Endothelial cell of umbilical vein (primary cell): ENCODE data around the gene GJD2. TPM values are rescaled to one million over a fixed set of nuclear protein-coding genes. Genes with fewer than 3 reads are reported as not detected.

Source experiments
- BruUV-seq: library from RNA; stranded (reverse); fragments of 400-500 nt; replicated peaks from 2 replicates; lab custom pipeline; 2021; lab: Mats Ljungman, UMichigan
- CTCF ChIA-PET: fragments of 300-600, 350-600 bp; sonication (Branson Sonifier 250); formaldehyde crosslinking; loops from one replicate; lab custom pipeline; 2021; ENCODE audit warnings: antibody characterized with exemption, inconsistent platforms; lab: Charles Lee
- POLR2A ChIA-PET: fragments of 300-600, 350-600 bp; sonication (Branson Sonifier 250); formaldehyde crosslinking; loops from one replicate; lab custom pipeline; 2021; ENCODE audit warnings: antibody characterized with exemption, inconsistent platforms; lab: Charles Lee
- DNase-seq: peaks from one replicate; pipeline ENCODE4 v3.0.0-alpha.2; 2011; ENCODE audit warnings: low read depth, low spot score
- FAIRE-seq: peaks from 2 replicates; lab custom pipeline; 2011; peaks lifted over from hg19 to GRCh38; lab: Jason Lieb, UNC
- H2AFZ ChIP-seq: 2 replicates; pipeline ENCODE4 v1.6.0; 2012; ENCODE audit warnings: low read depth, low read length, control low read depth, inconsistent platforms
- H3K27ac ChIP-seq: 2 replicates; pipeline ENCODE4 v1.5.1; 2011; ENCODE audit warnings: low read depth, mild to moderate bottlenecking, control low read depth, low read length, moderate library complexity; ENCODE audit not compliant: insufficient read depth
- H3K27me3 ChIP-seq, 2 experiments: 2 replicates each; pipeline versions ENCODE4 v1.6.0 to v1.6.1; 2011; ENCODE audit warnings: low read length in 2 of 2, mixed read lengths in 1 of 2; ENCODE audit not compliant: control insufficient read depth in 2 of 2, insufficient read depth in 2 of 2
- H3K36me3 ChIP-seq, 2 experiments: 2 replicates in 1 of 2; 3 replicates in 1 of 2; pipeline ENCODE4 v1.5.1; 2011; ENCODE audit warnings: low read length in 2 of 2, mild to moderate bottlenecking in 1 of 2, moderate library complexity in 1 of 2; ENCODE audit not compliant: control insufficient read depth in 2 of 2, insufficient read depth in 2 of 2; ENCODE audit errors: extremely low read depth in 1 of 2
- H3K4me1 ChIP-seq: 3 replicates; pipeline ENCODE4 v1.5.1; 2011; ENCODE audit warnings: mild to moderate bottlenecking, low read length; ENCODE audit not compliant: control insufficient read depth, insufficient read depth; ENCODE audit errors: extremely low read depth
- H3K4me2 ChIP-seq: 2 replicates; pipeline ENCODE4 v1.6.1; 2011; ENCODE audit warnings: low read length, control low read depth, mixed read lengths; ENCODE audit not compliant: insufficient read depth
- H3K4me3 ChIP-seq, 3 experiments: fragments of 200-600 bp in 1 of 3; sonication (generic), shearing (Covaris generic) in 1 of 3; replicated peaks in 1 of 3; 2 replicates each; pipeline ENCODE4 v1.5.1; 2011 to 2016; ENCODE audit warnings: control low read depth in 3 of 3, low read length in 3 of 3, mild to moderate bottlenecking in 2 of 3, inconsistent platforms in 1 of 3, low read depth in 1 of 3, moderate library complexity in 1 of 3; ENCODE audit not compliant: insufficient read depth in 1 of 3
- H3K79me2 ChIP-seq: 2 replicates; pipeline ENCODE4 v1.6.0; 2012; ENCODE audit warnings: low read length, inconsistent platforms; ENCODE audit not compliant: control insufficient read depth, insufficient read depth
- H3K9ac ChIP-seq: replicated peaks from 2 replicates; pipeline ENCODE3; 2011; ENCODE audit warnings: low read length, control low read depth; ENCODE audit not compliant: insufficient read depth; ENCODE audit errors: extremely low read depth
- H3K9me1 ChIP-seq: replicated peaks from 3 replicates; pipeline ENCODE4 v1.6.0; 2011; ENCODE audit warnings: mild to moderate bottlenecking, low read length; ENCODE audit not compliant: control insufficient read depth, insufficient read depth; ENCODE audit errors: extremely low read depth
- H3K9me3 ChIP-seq: replicated peaks from 2 replicates; pipeline ENCODE4 v1.5.1; 2012; ENCODE audit warnings: low read length, inconsistent platforms; ENCODE audit not compliant: control insufficient read depth, insufficient read depth
- H4K20me1 ChIP-seq: replicated peaks from 2 replicates; pipeline ENCODE3; 2011; ENCODE audit warnings: mild to moderate bottlenecking, low read length; ENCODE audit not compliant: control insufficient read depth, insufficient read depth; ENCODE audit errors: extremely low read depth
- CTCF ChIP-seq, 2 donors: IDR thresholded peaks; 1 replicate in 1 of 2; 2 replicates in 1 of 2; pipeline ENCODE4 v1.5.1; 2011; ENCODE audit warnings: low read length in 2 of 2, mild to moderate bottlenecking in 2 of 2, moderate library complexity in 2 of 2, control low read depth in 1 of 2, inconsistent platforms in 1 of 2, low read depth in 1 of 2; ENCODE audit not compliant: insufficient read depth in 1 of 2; ENCODE audit errors: extremely low read depth in 1 of 2
- EZH2 ChIP-seq: IDR thresholded peaks from 2 replicates; pipeline ENCODE4 v1.6.1; 2012; ENCODE audit warnings: borderline replicate concordance, low read depth, mild to moderate bottlenecking, moderate library complexity, low read length, inconsistent platforms; ENCODE audit not compliant: severe bottlenecking
- FOS ChIP-seq: IDR thresholded peaks from 2 replicates; pipeline ENCODE4 v1.6.1; 2011; ENCODE audit warnings: mild to moderate bottlenecking, low read length, moderate library complexity, borderline replicate concordance; ENCODE audit not compliant: insufficient read depth
- GATA2 ChIP-seq: IDR thresholded peaks from 2 replicates; pipeline ENCODE4 v1.7.0; 2011; ENCODE audit warnings: low read depth, mild to moderate bottlenecking, moderate library complexity, mixed read lengths, low read length; ENCODE audit not compliant: insufficient read length, insufficient read depth
- JUN ChIP-seq: IDR thresholded peaks from 2 replicates; pipeline ENCODE4 v1.6.1; 2011; ENCODE audit warnings: borderline replicate concordance, low read depth; ENCODE audit not compliant: insufficient read length, insufficient read depth
- MAX ChIP-seq: IDR thresholded peaks from 2 replicates; pipeline ENCODE4 v1.6.1; 2011; ENCODE audit not compliant: insufficient read depth, insufficient read length
- MYC ChIP-seq: IDR thresholded peaks from one replicate; pipeline ENCODE4 v1.6.1; 2011; ENCODE audit warnings: mild to moderate bottlenecking, low read depth, low read length
- POLR2AphosphoS5 ChIP-seq: IDR thresholded peaks from 2 replicates; pipeline ENCODE4 v1.6.1; 2012; ENCODE audit warnings: low read depth, mild to moderate bottlenecking, control low read depth, low read length, moderate library complexity; ENCODE audit not compliant: insufficient read depth
- dilution Hi-C: fragments of 300-500 bp; cut with MboI; formaldehyde crosslinking; loops from one replicate; pipeline ENCODE4 v1.15.0; 2019; ENCODE audit warnings: low sequenced_read_pairs; ENCODE audit not compliant: extremely low pct_ligation_motif_present
- intact Hi-C: fragments of 100-400 bp; cut with micrococcal nuclease; formaldehyde crosslinking; loops from one replicate; pipeline ENCODE4 v1.10.0; 2022
- polyA plus RNA-seq, 4 experiments: library from polyadenylated mRNA; depleted of rRNA in 3 of 4; stranded (reverse) in 3 of 4; unstranded in 1 of 4; fragments of >200 nt; gene quantifications; 2 replicates each; pipeline versions ENCODE4 v1.2.1 to v1.2.3, GENCODE V29; 2011 to 2012; ENCODE audit warnings: missing spikeins in 1 of 4
- total RNA-seq: library from RNA; stranded (reverse); gene quantifications from 2 replicates; pipeline ENCODE4 v1.2.3, GENCODE V29; 2021

The GJD2 gene
- total and polyA plus RNA-seq, 2 donors (not counting 3 experiments of a cell fraction or from before 2014, with no cell fraction given) = not detected

- Histone ChIP-seq H3K27ac (no peak overlapping the region), H3K9me3 (no peaks in the 10 kb centered on the region), H3K36me3 (no peaks in the 10 kb centered on the region), H3K9me1 (no peaks in the 10 kb centered on the region), H3K9ac (no peak overlapping the region), H3K4me1 (no peaks in the 10 kb centered on the region), H3K4me2 (no peak overlapping the region), H3K27me3 (peaks cover 1 to 4% of the 10 kb centered on the region in 2 experiments), H2AFZ (no peak overlapping the region), H3K4me3 (no peak overlapping the region), H4K20me1 (no peaks in the 10 kb centered on the region), H3K79me2 (no peaks in the 10 kb centered on the region)
- no TSS peak for BruUV-seq
- FAIRE-seq (no peak), DNase-seq (no peak)
- CTCF ChIA-PET = no interaction called here
- intact Hi-C loops = no loop called here
- dilution Hi-C loops = no loop called here
- TF ChIP-seq JUN (no peak), CTCF (IDR thresholded peaks at IDR 0.05; ENCODE audit: extremely low read depth in 1 of 2, insufficient read depth in 1 of 2, low read depth in 1 of 2, low read length in 2 of 2) (no peak), MYC (no peak), EZH2 (no peak), FOS (no peak), GATA2 (no peak), POLR2AphosphoS5 (no peak), MAX (no peak)
- POLR2A ChIA-PET = no interaction called here
These were observed 24.9 kb downstream of the GJD2 start for GRCh38 chr15:34729886-34730285.
